GM12872 (cell line): ENCODE results near the gene SPOCK1.

Experiments used
- TF ChIP-seq, protein P1 (sequence below): IDR thresholded peaks from 3 replicates; pipeline ENCODE4 v1.5.1; 2011; ENCODE audit warnings: low read depth, mild to moderate bottlenecking, low read length, moderate library complexity; ENCODE audit not compliant: insufficient read depth

Gene SPOCK1

DNA sequence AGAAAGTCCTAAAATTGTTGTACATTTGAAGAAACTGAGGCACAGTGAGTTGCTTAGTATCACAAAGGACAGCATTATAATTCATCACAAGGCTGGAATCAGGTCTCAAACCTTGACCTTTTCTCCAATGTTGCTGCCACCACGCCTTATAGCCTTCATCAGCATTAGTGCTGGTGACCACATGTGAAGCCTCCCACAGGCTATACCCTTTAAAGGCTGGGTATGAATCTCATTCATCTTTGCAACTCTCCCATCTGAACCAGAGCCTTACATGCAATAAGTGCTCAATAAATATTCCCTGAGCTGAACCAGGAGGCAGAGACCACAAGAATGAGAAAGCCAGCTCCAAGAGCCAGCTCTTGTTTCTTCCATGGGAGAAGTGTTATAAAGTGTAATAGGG lies 104.7 kb downstream of the SPOCK1 start:
- TF ChIP-seq, protein P1, sequence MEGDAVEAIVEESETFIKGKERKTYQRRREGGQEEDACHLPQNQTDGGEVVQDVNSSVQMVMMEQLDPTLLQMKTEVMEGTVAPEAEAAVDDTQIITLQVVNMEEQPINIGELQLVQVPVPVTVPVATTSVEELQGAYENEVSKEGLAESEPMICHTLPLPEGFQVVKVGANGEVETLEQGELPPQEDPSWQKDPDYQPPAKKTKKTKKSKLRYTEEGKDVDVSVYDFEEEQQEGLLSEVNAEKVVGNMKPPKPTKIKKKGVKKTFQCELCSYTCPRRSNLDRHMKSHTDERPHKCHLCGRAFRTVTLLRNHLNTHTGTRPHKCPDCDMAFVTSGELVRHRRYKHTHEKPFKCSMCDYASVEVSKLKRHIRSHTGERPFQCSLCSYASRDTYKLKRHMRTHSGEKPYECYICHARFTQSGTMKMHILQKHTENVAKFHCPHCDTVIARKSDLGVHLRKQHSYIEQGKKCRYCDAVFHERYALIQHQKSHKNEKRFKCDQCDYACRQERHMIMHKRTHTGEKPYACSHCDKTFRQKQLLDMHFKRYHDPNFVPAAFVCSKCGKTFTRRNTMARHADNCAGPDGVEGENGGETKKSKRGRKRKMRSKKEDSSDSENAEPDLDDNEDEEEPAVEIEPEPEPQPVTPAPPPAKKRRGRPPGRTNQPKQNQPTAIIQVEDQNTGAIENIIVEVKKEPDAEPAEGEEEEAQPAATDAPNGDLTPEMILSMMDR = no peak

- TF ChIP-seq, protein P1 = no peak
Measured at GRCh38 chr5:137393196-137393993, 105.7 kb downstream of the SPOCK1 start.

DNA sequence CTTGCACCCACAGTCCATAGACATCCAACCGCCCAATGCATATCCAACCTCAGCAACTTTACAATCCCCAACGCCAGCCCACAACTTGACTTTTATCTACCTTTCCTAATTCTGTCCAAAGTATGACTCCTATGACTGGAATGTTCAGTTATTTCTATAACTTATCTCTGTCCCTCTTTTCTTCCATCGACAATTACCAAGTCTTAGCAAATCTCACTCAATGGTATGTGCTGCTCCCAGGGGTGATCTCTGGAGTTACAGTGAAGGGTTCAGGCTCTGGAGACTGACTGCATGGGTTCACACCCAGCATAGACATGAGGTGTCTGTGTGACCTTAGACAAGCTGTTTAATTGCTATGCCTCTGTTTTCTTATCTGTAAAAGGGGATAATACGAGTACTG lies 106.9 kb downstream of the SPOCK1 start:
- TF ChIP-seq, protein P1 = no peak

GRCh38 chr5:137389042-137389441 lies 110.1 kb downstream of the SPOCK1 start:
- TF ChIP-seq, protein P1 = no peak

- TF ChIP-seq, protein P1 = no peak
Measured at GRCh38 chr5:137385064-137385463, 114.1 kb downstream of the SPOCK1 start.

DNA sequence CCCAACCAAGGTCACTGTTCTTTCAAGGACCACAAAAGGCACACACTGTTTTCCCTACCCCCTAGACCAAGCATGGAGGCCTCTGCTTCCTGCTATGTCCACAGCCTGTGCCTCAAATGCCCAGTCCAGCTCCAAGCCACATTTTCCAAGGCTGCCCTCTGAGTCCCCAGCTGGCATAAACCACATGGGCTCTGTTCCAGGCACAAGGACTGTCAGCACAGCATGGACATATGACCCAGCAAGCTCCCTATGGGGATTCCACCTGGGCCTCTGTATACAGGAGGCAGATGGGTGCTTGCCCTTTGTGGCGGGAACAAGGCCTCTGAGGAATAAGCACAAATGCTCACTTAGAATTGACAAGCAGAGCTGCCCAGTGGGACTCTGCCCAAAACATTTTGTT lies 115.2 kb downstream of the SPOCK1 start:
- TF ChIP-seq, protein P1 = no peak

DNA sequence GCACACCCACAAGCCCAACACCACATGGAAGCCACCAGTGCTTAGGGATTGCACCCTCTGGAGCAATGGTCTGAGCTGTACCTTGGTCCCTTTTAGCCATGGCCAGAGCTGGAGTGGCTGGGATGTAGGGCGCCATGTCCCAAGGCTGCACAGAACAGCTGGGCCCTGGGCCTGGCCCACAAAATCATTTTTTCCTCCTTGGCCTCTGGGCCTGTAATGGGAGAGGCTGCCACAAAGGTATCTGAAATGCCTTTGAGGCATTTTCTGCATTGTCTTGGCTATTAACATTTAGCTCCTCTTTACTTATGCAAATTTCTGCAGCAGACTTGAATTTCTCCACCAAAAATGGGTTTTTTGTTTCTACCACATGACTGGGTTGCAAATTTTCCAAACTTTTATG lies 117.6 kb downstream of the SPOCK1 start:
- TF ChIP-seq, protein P1 = no peak
